ENCODE results near the gene KMT2C. TPM values are rescaled to one million over a fixed set of nuclear protein-coding genes. Genes with fewer than 3 reads are reported as not detected.

KMT2C gene
- total and polyA plus RNA-seq, 8 donors: 5.0 to 248 (median 80.1) TPM

GRCh38 chr7:152185558-152185957, 250.2 kb downstream of the KMT2C start:
- WGBS, 5 donors: 53 to 78% (median 71%) methylated on average over 4 of the region's 4 CpGs
- DNase-seq: no peak
- intact Hi-C loops (cut with DNase I; ENCODE audit: low total_unique reads): no loop called here
- no peaks in the 10 kb centered on the region for H3K9me3 ChIP-seq
- H3K27me3 ChIP-seq: no peaks in the 10 kb centered on the region
- peak overlapping the region in 1 of 5 donors; percentile 32 for H3K27ac ChIP-seq
- TF ChIP-seq POLR2A (IDR thresholded peaks at IDR 0.05) (no peak), CTCF (IDR thresholded peaks at IDR 0.05) (no peak), EP300 (IDR thresholded peaks at IDR 0.05) (no peak)
- H3K4me3 ChIP-seq: no peak overlapping the region
- H3K36me3 ChIP-seq: peaks cover 47 to 93% (median 83%) of the 10 kb centered on the region in 4 donors
- peaks cover 0 to 9% (median 1%) of the 10 kb centered on the region in 4 donors for H3K4me1 ChIP-seq

- intact Hi-C loops (cut with DNase I; ENCODE audit: low total_unique reads): no loop called here
Observed at GRCh38 chr7:152180587-152180986, 255.2 kb downstream of the KMT2C start.

GRCh38 chr7:152180048-152180447, 255.8 kb downstream of the KMT2C start:
- peaks cover 62 to 98% (median 95%) of the 10 kb centered on the region in 4 donors for H3K36me3 ChIP-seq
- no peaks in the 10 kb centered on the region for H3K4me1 ChIP-seq

More at GRCh38 chr7:152180587-152180986, 255.2 kb downstream of the KMT2C start:
- peak in 1 of 2 donors; percentile 16 for DNase-seq
- 86 to 100% (median 100%) methylated on average over 1 of the region's 1 CpG for WGBS, 5 donors
- Histone ChIP-seq H3K4me3 (no peak overlapping the region), H3K4me1 (peaks cover 0 to 5% (median 0%) of the 10 kb centered on the region in 4 donors), H3K36me3 (peaks cover 56 to 98% (median 95%) of the 10 kb centered on the region in 4 donors), H3K27me3 (no peaks in the 10 kb centered on the region), H3K9me3 (no peaks in the 10 kb centered on the region), H3K27ac (no peak overlapping the region)
- TF ChIP-seq POLR2A (IDR thresholded peaks at IDR 0.05) (no peak), POLR2AphosphoS5 (IDR thresholded peaks at IDR 0.05) (no peak), CTCF (IDR thresholded peaks at IDR 0.05) (no peak), EP300 (IDR thresholded peaks at IDR 0.05) (no peak)

GRCh38 chr7:152178405-152179058, 257.3 kb downstream of the KMT2C start:
- Histone ChIP-seq H3K9me3 (no peaks in the 10 kb centered on the region), H3K27me3 (no peaks in the 10 kb centered on the region), H3K27ac (peak overlapping the region in 1 of 5 donors; percentile 30), H3K4me1 (no peaks in the 10 kb centered on the region), H3K36me3 (peaks cover 58 to 98% (median 93%) of the 10 kb centered on the region in 4 donors), H3K4me3 (no peak overlapping the region)
- DNase-seq: no peak
- no peak for TF ChIP-seq CTCF (IDR thresholded peaks at IDR 0.05)
- TF ChIP-seq POLR2AphosphoS5 (IDR thresholded peaks at IDR 0.05): no peak
- no peak for TF ChIP-seq EP300 (IDR thresholded peaks at IDR 0.05)
- no peak for TF ChIP-seq POLR2A (IDR thresholded peaks at IDR 0.05)
- intact Hi-C loops (cut with DNase I; ENCODE audit: low total_unique reads): no loop called here
- WGBS, 5 donors: 82 to 91% (median 86%) methylated on average over 3 of the region's 3 CpGs

More at GRCh38 chr7:152180048-152180447, 255.8 kb downstream of the KMT2C start:
- Histone ChIP-seq H3K27ac (no peak overlapping the region), H3K27me3 (no peaks in the 10 kb centered on the region), H3K9me3 (no peaks in the 10 kb centered on the region), H3K4me3 (no peak overlapping the region)
- DNase-seq: no peak
- 93 to 98% (median 97%) methylated on average over 5 of the region's 5 CpGs for WGBS, 5 donors
- intact Hi-C loops (cut with DNase I; ENCODE audit: low total_unique reads): no loop called here
- TF ChIP-seq POLR2A (IDR thresholded peaks at IDR 0.05): no peak
- no peak for TF ChIP-seq EP300 (IDR thresholded peaks at IDR 0.05)
- no peak for TF ChIP-seq CTCF (IDR thresholded peaks at IDR 0.05)
- no peak for TF ChIP-seq POLR2AphosphoS5 (IDR thresholded peaks at IDR 0.05)

Measured in stomach (tissue), 9 donors.